ENCODE measurements around the gene GPD2.

The GPD2 gene

GRCh38 chr2:156539086-156539860, 103.1 kb downstream of the GPD2 start:
- Histone ChIP-seq H3K27me3 (no peaks in the 10 kb centered on the region), H3K9ac (no peak overlapping the region), H3K27ac (no peak overlapping the region), H3K9me3 (no peaks in the 10 kb centered on the region), H3K4me2 (no peak overlapping the region), H3K4me1 (no peaks in the 10 kb centered on the region), H3K4me3 (no peak overlapping the region), H3K36me3 (no peaks in the 10 kb centered on the region), H4K20me1 (no peaks in the 10 kb centered on the region)
- TF ChIP-seq Cebpa-rat (IDR thresholded peaks at IDR 0.05) = no peak

GRCh38 chr2:156540706-156541105, 104.5 kb downstream of the GPD2 start:
- Histone ChIP-seq H4K20me1 (no peaks in the 10 kb centered on the region), H3K27me3 (no peaks in the 10 kb centered on the region), H3K9me3 (no peaks in the 10 kb centered on the region), H3K9ac (no peak overlapping the region), H3K4me1 (no peaks in the 10 kb centered on the region), H3K4me2 (no peak overlapping the region), H3K36me3 (no peaks in the 10 kb centered on the region), H3K27ac (no peak overlapping the region), H3K4me3 (no peak overlapping the region)
- no peak for TF ChIP-seq Cebpa-rat (IDR thresholded peaks at IDR 0.05)

GRCh38 chr2:156541229-156541628, 105.0 kb downstream of the GPD2 start:
- H3K4me3 ChIP-seq = no peak overlapping the region
- no peak for TF ChIP-seq Cebpa-rat (IDR thresholded peaks at IDR 0.05)
- H3K4me2 ChIP-seq = no peak overlapping the region
- H4K20me1 ChIP-seq = no peaks in the 10 kb centered on the region
- H3K36me3 ChIP-seq = no peaks in the 10 kb centered on the region
- H3K27ac ChIP-seq = no peak overlapping the region
- H3K9me3 ChIP-seq = no peaks in the 10 kb centered on the region
- H3K4me1 ChIP-seq = no peaks in the 10 kb centered on the region
- no peak overlapping the region for H3K9ac ChIP-seq
- H3K27me3 ChIP-seq = no peaks in the 10 kb centered on the region

- no peak overlapping the region for H3K4me3 ChIP-seq
- no peak for TF ChIP-seq Cebpa-rat (IDR thresholded peaks at IDR 0.05)
- H3K27me3 ChIP-seq = no peaks in the 10 kb centered on the region
- H3K36me3 ChIP-seq = no peaks in the 10 kb centered on the region
- H3K4me1 ChIP-seq = no peaks in the 10 kb centered on the region
- no peak overlapping the region for H3K27ac ChIP-seq
- no peaks in the 10 kb centered on the region for H4K20me1 ChIP-seq
- H3K9me3 ChIP-seq = no peaks in the 10 kb centered on the region
- H3K9ac ChIP-seq = no peak overlapping the region
- no peak overlapping the region for H3K4me2 ChIP-seq
Observed at GRCh38 chr2:156541706-156542105, 105.5 kb downstream of the GPD2 start.

GRCh38 chr2:156548413-156548812, 112.2 kb downstream of the GPD2 start:
- no peaks in the 10 kb centered on the region for H3K4me1 ChIP-seq
- no peak overlapping the region for H3K4me2 ChIP-seq
- H3K9ac ChIP-seq = no peak overlapping the region
- no peaks in the 10 kb centered on the region for H3K9me3 ChIP-seq
- no peak for TF ChIP-seq Cebpa-rat (IDR thresholded peaks at IDR 0.05)
- H3K27me3 ChIP-seq = no peaks in the 10 kb centered on the region
- no peak overlapping the region for H3K27ac ChIP-seq
- peaks cover 4% of the 10 kb centered on the region; the same call in 1 of the 2 replicates for H3K36me3 ChIP-seq
- H3K4me3 ChIP-seq = no peak overlapping the region
- H4K20me1 ChIP-seq = no peaks in the 10 kb centered on the region

- Histone ChIP-seq H4K20me1 (no peaks in the 10 kb centered on the region), H3K36me3 (peaks cover 22% of the 10 kb centered on the region), H3K9ac (no peak overlapping the region), H3K27me3 (no peaks in the 10 kb centered on the region), H3K4me2 (no peak overlapping the region), H3K9me3 (no peaks in the 10 kb centered on the region), H3K27ac (no peak overlapping the region), H3K4me1 (no peaks in the 10 kb centered on the region), H3K4me3 (no peak overlapping the region)
- TF ChIP-seq Cebpa-rat (IDR thresholded peaks at IDR 0.05) = no peak
Observed at GRCh38 chr2:156553714-156554442, 117.7 kb downstream of the GPD2 start.

GRCh38 chr2:156561326-156561725, 125.1 kb downstream of the GPD2 start:
- Histone ChIP-seq H4K20me1 (no peaks in the 10 kb centered on the region), H3K27me3 (no peaks in the 10 kb centered on the region), H3K4me2 (no peak overlapping the region), H3K36me3 (peaks cover 20% of the 10 kb centered on the region), H3K9me3 (no peaks in the 10 kb centered on the region), H3K27ac (no peak overlapping the region), H3K4me3 (no peak overlapping the region), H3K9ac (no peak overlapping the region), H3K4me1 (no peaks in the 10 kb centered on the region)
- TF ChIP-seq Cebpa-rat (IDR thresholded peaks at IDR 0.05) = no peak

GRCh38 chr2:156562124-156562523, 125.9 kb downstream of the GPD2 start:
- H3K27ac ChIP-seq = no peak overlapping the region

GRCh38 chr2:156563994-156564753, 128.0 kb downstream of the GPD2 start:
- Histone ChIP-seq H3K9ac (no peak overlapping the region), H3K4me2 (no peak overlapping the region), H3K9me3 (no peaks in the 10 kb centered on the region), H3K27me3 (no peaks in the 10 kb centered on the region), H3K4me3 (no peak overlapping the region), H3K36me3 (peaks cover under 1% of the 10 kb centered on the region), H3K27ac (no peak overlapping the region), H3K4me1 (no peaks in the 10 kb centered on the region), H4K20me1 (no peaks in the 10 kb centered on the region)
- TF ChIP-seq Cebpa-rat (IDR thresholded peaks at IDR 0.05) = no peak

More at GRCh38 chr2:156562124-156562523, 125.9 kb downstream of the GPD2 start:
- Histone ChIP-seq H3K36me3 (peaks cover 20% of the 10 kb centered on the region), H3K27me3 (no peaks in the 10 kb centered on the region), H3K4me2 (no peak overlapping the region), H4K20me1 (no peaks in the 10 kb centered on the region), H3K4me3 (no peak overlapping the region), H3K4me1 (no peaks in the 10 kb centered on the region), H3K9ac (no peak overlapping the region), H3K9me3 (no peaks in the 10 kb centered on the region)
- no peak for TF ChIP-seq Cebpa-rat (IDR thresholded peaks at IDR 0.05)

Data from BLaER1 (cell line).